ENCODE data around the gene MRGPRE. TPM values are rescaled to one million over a fixed set of nuclear protein-coding genes. Genes with fewer than 3 reads are reported as not detected.

Gene MRGPRE
- total RNA-seq, 1 donor from 2014 or later, result not detected

GRCh38 chr11:3202759-3203158 lies 29.5 kb downstream of the MRGPRE start:
- Mint-ChIP-seq H3K27ac (ENCODE audit: unreplicated experiment) (no peak overlapping the region), H3K4me3 (ENCODE audit: unreplicated experiment) (peak overlapping the region; percentile 42), H3K27me3 (ENCODE audit: unreplicated experiment) (peaks cover 11% of the 10 kb centered on the region), H3K9me3 (ENCODE audit: unreplicated experiment) (no peaks in the 10 kb centered on the region), H3K36me3 (ENCODE audit: low read depth, unreplicated experiment) (no peaks in the 10 kb centered on the region), H3K4me1 (ENCODE audit: unreplicated experiment) (peaks cover 8% of the 10 kb centered on the region)
- TF ChIP-seq, protein P1, sequence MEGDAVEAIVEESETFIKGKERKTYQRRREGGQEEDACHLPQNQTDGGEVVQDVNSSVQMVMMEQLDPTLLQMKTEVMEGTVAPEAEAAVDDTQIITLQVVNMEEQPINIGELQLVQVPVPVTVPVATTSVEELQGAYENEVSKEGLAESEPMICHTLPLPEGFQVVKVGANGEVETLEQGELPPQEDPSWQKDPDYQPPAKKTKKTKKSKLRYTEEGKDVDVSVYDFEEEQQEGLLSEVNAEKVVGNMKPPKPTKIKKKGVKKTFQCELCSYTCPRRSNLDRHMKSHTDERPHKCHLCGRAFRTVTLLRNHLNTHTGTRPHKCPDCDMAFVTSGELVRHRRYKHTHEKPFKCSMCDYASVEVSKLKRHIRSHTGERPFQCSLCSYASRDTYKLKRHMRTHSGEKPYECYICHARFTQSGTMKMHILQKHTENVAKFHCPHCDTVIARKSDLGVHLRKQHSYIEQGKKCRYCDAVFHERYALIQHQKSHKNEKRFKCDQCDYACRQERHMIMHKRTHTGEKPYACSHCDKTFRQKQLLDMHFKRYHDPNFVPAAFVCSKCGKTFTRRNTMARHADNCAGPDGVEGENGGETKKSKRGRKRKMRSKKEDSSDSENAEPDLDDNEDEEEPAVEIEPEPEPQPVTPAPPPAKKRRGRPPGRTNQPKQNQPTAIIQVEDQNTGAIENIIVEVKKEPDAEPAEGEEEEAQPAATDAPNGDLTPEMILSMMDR (IDR thresholded peaks at IDR 0.05; ENCODE audit: unreplicated experiment), result no peak
- DNase-seq (ENCODE audit: low spot score), result no peak

DNA sequence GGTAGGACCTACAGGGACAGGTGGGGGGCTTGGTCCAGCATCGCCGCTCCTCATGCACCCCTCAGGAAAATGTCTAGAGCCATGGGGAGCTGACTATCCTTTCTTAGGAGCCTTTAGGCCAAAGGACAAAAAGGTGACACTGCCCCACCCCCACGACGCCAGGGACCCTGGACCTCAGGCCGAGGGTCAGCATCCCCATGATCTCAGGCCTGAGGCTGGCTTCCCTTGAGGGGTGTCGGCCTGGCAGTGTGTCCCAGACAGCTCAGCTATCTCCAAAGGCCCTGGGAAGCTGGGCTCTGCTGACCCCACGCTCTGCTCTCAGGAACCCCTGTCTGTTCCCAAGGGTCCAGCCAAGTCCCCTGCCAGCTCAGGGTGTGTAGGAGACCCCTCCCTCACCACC lies 29.9 kb downstream of the MRGPRE start:
- H3K27ac Mint-ChIP-seq (ENCODE audit: unreplicated experiment), result no peak overlapping the region
- peak overlapping the region; percentile 42 for H3K4me3 Mint-ChIP-seq (ENCODE audit: unreplicated experiment)
- no peak for DNase-seq (ENCODE audit: low spot score)
- no peaks in the 10 kb centered on the region for H3K9me3 Mint-ChIP-seq (ENCODE audit: unreplicated experiment)
- peaks cover 11% of the 10 kb centered on the region for H3K27me3 Mint-ChIP-seq (ENCODE audit: unreplicated experiment)
- H3K36me3 Mint-ChIP-seq (ENCODE audit: low read depth, unreplicated experiment), result no peaks in the 10 kb centered on the region
- peaks cover 8% of the 10 kb centered on the region for H3K4me1 Mint-ChIP-seq (ENCODE audit: unreplicated experiment)
- TF ChIP-seq, protein P1 (IDR thresholded peaks at IDR 0.05; ENCODE audit: unreplicated experiment), result no peak

- Mint-ChIP-seq H3K4me1 (ENCODE audit: unreplicated experiment) (peaks cover 8% of the 10 kb centered on the region), H3K4me3 (ENCODE audit: unreplicated experiment) (no peak overlapping the region), H3K27ac (ENCODE audit: unreplicated experiment) (no peak overlapping the region), H3K27me3 (ENCODE audit: unreplicated experiment) (peaks cover 11% of the 10 kb centered on the region), H3K9me3 (ENCODE audit: unreplicated experiment) (no peaks in the 10 kb centered on the region), H3K36me3 (ENCODE audit: low read depth, unreplicated experiment) (no peaks in the 10 kb centered on the region)
- TF ChIP-seq, protein P1 (IDR thresholded peaks at IDR 0.05; ENCODE audit: unreplicated experiment), result no peak
- DNase-seq (ENCODE audit: low spot score), result no peak
Observed at GRCh38 chr11:3201677-3202181, 30.5 kb downstream of the MRGPRE start.

- H3K9me3 Mint-ChIP-seq (ENCODE audit: unreplicated experiment), result no peaks in the 10 kb centered on the region
- DNase-seq (ENCODE audit: low spot score), result no peak
Observed at GRCh38 chr11:3201112-3201581, 31.1 kb downstream of the MRGPRE start.

More at GRCh38 chr11:3201112-3201581, 31.1 kb downstream of the MRGPRE start:
- TF ChIP-seq, protein P1 (IDR thresholded peaks at IDR 0.05; ENCODE audit: unreplicated experiment), result no peak
- Mint-ChIP-seq H3K4me1 (ENCODE audit: unreplicated experiment) (peaks cover 8% of the 10 kb centered on the region), H3K27me3 (ENCODE audit: unreplicated experiment) (peaks cover 11% of the 10 kb centered on the region), H3K36me3 (ENCODE audit: low read depth, unreplicated experiment) (no peaks in the 10 kb centered on the region), H3K27ac (ENCODE audit: unreplicated experiment) (no peak overlapping the region), H3K4me3 (ENCODE audit: unreplicated experiment) (no peak overlapping the region)
